ENCODE data around the gene SUSD3.

Gene SUSD3

DNA sequence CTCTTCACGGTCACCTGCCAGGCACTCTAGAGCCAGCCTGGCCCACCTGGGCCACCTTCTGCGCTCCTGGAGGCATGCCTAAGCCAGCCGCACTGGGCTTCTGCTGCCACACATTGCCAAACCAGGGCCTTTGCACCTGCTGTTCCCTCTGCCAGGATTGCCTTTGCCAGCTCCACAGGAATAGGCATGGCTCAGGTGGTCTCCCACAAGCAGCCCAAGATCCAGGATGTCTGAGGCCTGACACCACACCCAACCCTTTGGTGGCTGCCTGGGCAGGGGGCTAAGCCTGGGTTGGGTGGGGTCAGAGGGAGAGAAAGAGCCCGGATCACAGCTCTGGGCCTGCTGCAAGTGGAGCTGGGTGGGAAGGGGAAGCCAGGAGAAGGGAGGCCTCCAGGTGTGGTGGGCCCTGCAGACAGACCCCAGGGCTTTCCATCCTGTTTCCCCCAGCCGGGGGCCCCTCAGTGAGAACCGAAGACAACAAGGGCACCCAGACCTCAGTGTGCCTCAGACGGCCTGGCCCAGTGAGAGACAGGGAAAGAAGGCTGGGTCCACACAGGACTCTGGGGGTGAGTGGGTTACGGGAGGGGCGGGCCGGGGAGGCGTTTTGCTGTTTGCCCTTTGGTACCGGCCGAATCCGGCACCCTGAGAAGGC, 672 bp upstream of the SUSD3 start:
- TF ChIP-seq CTCF (IDR thresholded peaks at IDR 0.05) = no peak

GRCh38 chr9:93059011-93059714, 662 bp downstream of the SUSD3 start:
- TF ChIP-seq CTCF (IDR thresholded peaks at IDR 0.05) = no peak

- no peak for TF ChIP-seq CTCF (IDR thresholded peaks at IDR 0.05)
These were observed 1.4 kb downstream of the SUSD3 start for GRCh38 chr9:93059715-93060578.

DNA sequence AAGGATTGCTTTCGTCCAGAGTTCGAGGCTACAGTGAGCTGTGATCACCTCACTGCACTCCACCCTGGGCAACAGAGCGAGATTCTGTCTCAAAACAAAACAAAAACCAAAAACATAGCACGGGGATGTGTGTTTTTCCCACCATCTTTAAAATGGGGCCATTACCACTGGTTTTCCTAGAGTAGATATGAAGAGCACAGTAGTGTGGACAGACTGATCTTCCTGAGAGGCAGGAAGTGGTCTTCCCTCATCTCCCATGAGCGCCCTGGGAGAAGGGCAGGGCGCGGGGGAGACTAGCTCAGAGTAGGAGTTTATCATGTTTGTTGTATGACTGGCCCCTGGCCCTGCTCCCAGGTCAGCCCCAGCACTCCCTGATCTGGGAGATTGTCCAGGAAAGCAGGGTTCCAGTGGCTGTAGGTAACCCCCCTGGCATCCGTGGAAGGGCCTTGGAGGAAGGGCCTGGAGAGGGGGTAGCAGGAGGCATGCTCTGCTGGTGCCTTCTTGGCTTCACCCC, 2.3 kb downstream of the SUSD3 start:
- TF ChIP-seq CTCF (IDR thresholded peaks at IDR 0.05) = no peak

DNA sequence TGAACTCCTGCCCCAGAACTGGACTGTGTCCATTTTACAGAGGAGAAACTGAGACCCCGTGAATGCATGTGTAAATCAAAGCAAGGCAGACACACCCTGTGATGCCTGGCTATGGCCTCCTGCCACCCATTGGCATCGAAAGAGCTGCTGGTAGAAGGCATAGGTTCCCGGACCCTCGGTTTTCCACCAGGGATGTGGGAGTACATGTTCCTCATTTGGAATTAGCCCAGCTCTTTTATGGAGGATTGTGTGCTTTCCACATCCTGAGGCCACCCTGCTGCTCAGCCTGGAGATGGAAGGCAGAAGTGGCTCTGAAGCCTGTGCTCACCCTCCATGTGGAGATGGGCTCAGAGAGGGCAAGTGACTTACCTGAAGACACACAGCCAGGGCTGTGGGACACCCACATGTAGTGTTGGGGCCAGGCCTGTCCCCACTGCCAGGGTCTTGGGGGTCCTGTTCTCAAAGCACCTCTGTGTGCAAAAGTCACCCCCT, 2.8 kb downstream of the SUSD3 start:
- TF ChIP-seq CTCF (IDR thresholded peaks at IDR 0.05) = no peak

- no peak for TF ChIP-seq CTCF (IDR thresholded peaks at IDR 0.05)
These were observed 3.6 kb downstream of the SUSD3 start for GRCh38 chr9:93061791-93062763.

All from LNCAP (cell line).